Measurements from ENCODE around the gene TGIF2.

- TF ChIP-seq POLR2A (IDR thresholded peaks at IDR 0.05): no peak
- TF ChIP-seq CTCF (IDR thresholded peaks at IDR 0.05): no peak
Measured at GRCh38 chr20:36569847-36570429, 3.5 kb upstream of the TGIF2 start.

All from upper lobe of left lung (tissue), 4 donors.